Middle frontal gyrus (tissue), 1 donor: ENCODE measurements around the gene ARHGEF7.

Experiments
- DNase-seq: peaks from one replicate; pipeline ENCODE4 v3.0.0-alpha.2; 2015; ENCODE audit warnings: low spot score; ENCODE audit errors: extremely low spot score

The ARHGEF7 gene

DNA sequence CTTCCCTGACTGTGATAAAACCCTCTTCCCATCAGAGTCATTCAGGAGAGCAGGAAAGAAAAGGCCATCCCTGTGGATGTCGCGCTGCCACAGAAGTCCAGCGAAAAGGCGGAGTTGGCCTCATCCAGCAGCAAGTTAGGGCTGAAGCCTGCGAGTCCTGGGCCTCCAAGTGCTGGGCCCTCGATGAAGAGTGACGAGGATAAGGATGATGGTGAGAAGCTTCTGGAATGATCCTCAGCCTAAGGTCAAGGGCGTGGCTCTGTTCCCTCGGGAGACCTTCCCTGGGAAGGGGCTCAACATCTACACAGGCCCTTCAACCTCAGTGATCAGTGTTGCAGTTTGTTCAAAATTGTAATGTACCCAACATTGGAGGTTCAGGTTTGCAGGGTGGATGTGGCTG lies 227.6 kb downstream of the ARHGEF7 start:
- DNase-seq: no peak

DNA sequence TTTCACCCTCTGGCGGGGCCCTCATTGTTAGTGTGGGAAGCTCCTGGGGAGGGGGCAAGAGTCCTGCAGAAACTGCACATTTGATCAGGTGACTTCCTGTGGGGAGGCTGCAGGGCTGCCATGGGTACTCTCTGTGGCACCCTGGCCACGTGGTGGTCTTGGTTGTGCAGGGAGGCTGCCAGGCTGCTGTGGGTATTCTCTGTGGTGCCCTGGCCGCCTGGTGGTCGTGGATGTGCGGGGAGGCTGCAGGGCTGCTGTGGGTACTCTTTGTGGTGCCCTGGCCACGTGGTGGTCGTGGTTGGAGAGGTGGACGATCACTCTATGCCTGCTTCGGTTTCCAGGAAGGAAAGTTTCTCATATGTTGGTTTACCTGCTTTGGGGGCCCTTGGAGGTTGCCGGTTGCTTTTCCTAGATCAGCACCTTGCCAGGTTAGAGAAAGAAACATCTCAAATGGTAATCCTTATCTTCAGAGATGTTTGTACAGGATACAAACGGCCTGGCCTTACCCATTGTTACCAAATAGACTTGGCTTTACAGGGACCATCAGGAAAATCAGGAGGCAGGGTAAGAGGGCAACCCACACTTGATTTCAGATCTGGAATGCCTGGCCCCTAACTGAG lies 228.2 kb downstream of the ARHGEF7 start:
- DNase-seq: no peak

DNA sequence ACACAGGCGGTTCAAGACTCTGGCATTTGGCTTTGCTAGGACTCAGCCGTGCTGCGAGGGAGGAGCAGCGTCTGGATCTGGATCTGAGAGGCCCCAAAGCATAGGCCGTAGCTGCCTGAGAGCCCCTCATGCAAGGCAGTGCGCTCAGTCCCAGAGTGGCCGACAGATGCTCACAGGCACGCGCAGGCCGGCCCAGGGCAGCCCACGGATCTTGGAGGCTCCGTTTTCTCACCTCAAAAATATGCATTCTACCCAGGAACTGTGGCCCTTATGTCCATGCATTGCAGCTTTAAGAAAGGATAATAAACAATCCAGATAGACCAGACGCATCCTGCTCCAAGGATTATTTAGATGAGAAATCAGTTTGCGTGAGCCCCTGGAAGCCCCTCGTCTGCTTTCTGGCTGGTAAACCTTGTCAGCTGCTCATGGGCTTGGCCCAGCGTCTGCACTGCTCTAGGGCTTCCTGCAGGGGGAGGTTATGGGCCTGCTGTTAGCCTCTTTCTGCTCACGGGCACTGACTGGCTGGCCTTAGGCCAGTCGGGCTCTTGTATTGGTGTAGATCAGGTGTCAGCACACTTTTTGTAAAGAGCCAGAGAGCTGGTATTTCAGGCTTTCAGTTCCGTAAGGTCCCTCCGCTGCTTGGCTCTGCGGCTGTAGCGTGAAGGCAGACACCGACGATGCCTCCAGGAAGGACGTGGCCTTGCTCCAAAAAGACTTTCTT lies 229.5 kb downstream of the ARHGEF7 start:
- DNase-seq: no peak

DNA sequence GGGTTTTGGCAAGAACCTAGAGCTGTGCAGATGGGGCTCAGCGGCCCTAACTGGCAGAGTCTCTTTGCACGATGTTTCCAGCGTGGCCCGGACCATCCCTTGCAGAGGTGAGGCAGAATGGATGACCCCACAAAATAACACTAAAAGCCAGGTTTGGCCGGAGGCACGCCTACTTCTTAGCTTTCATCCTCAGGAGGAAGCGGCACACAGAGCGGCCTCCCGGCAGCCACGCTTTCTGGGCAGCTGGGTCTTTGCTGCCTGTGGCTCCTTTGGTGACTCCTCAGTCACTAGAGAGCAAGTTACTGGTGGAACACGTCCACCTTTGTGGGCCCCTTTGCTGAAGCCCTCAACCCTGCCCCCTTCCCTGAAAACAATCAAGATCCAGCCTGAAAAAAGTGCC lies 230.6 kb downstream of the ARHGEF7 start:
- DNase-seq: no peak

DNA sequence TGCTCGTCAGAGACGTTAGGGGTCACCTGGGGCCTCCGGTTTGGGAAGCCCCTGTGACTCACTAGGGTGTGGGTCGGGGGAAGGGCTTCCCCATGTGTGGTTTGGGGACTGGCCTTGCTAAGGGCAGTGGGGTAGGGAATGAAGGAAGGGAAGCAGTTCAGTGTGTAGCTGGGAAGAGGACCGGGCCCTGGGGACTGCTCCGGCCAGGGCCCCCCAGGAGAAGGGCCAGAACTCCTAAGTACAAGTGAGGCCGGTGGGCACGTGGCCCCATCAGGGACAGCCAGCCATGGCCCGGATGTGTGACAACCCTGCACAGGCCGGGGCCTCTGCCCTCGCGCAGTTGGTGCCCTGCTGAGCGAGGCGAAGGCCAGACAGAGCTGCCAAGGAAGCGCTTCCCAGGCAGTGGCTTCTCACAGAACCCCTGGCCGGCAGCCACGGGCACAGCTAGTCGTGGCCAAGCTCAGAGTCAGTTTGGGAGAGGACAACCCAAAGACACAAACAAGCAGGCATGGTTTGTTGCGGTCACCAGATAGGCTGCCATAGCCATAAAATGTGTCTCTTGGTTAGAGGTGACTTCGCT lies 231.1 kb downstream of the ARHGEF7 start:
- DNase-seq: no peak

DNA sequence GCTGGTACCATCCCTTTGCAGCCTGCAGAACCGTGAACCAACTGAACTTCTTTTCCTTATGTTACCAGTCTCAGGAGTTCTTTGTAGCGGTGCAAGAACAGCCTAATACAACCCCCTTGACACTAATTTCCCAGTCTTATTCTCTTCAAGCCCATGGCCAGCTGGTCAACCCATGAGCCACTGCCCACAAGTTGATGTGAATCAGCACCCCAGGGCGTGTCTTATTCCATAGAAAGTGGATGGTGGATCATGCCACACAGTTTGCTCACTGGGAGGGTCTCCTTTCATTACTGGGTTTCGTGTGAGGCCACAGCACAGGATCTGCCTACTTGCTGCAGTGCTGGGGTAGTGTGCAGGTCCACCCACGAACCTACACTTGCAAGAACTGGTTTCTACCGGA lies 232.3 kb downstream of the ARHGEF7 start:
- no peak for DNase-seq

DNA sequence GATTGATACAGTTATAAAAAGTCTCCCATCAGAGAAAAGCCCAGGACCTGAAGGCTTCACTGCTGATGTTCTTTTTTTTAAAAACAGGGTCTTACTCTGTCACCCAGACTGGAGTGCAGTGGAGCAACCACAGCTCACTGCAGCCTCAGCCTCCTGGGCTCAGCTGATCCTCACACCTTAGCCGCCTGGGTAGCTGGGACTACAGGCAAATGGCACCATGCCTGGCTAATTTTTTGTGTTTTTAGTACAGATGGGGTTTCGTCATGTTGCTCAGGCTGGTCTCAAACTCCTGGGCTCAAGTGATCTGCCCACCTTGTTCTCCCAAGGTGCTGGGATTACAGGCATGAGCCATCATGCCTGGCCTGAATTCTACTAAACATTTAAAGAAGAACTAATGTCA lies 238.4 kb downstream of the ARHGEF7 start:
- DNase-seq: no peak

DNA sequence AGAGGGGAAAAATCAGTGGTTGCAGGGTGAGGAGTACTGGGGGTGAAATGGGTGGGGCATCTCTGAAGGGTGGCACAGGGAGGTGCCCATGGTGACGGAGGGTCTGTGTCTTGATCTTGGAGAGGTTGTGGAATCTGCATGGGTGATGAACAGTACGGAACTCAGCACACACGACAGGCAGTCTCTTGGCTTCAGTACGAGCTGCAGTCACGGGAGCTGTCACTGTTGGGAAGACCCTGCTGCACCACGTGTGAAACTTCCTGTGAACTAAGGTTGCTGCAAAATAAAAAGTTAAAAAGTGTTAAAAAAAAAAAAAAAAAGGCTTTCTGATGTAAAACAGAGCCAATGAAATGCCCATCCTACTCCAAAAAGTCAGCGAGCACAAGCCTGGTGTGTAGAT lies 239.7 kb downstream of the ARHGEF7 start:
- no peak for DNase-seq
